ENCODE data around the gene TMCC3. TPM values are rescaled to one million over a fixed set of nuclear protein-coding genes. Genes with fewer than 3 reads are reported as not detected.

TMCC3 gene
- total RNA-seq, 1 donor from 2014 or later: 3.5 TPM

DNA sequence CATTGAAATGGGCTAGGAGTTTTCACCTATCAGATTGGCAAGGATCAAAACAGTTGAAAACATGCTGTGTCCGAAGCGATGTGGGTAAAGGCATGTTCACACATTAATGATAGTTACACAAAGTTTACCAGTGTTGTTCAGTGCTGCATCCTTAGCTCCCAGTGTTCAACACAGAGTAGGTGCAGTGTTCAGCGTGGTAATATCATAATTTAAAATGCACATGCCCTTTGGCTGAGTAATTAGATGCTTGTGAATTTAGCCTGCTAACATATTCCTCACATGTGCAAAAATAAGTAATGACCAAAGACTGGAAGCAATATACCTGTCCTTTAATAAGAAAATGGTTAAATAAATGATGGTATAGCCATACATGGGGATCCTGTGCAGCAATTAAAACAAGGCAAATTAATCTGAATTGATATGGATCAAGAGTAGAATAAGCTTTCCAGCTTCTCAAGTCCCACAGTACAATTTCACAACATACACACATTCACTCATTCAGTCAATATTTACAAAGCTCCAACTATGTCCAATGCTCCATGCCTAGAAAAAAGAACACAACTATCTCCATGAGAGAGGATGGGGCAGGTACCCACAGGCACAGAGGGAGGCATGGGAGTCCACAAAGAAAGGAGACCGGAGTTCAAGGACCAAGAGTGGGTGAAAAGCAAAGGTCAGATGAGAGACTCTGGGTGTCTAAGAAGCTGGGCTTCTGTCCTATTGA is 12.8 kb downstream of the TMCC3 start:
- H3K4me2 ChIP-seq (ENCODE audit: low read length): no peak overlapping the region
- H3K27ac Mint-ChIP-seq (ENCODE audit: unreplicated experiment): no peak overlapping the region
- no peaks in the 10 kb centered on the region for H3K4me1 ChIP-seq (ENCODE audit: insufficient read depth, low read length)
- TF ChIP-seq, protein P1, sequence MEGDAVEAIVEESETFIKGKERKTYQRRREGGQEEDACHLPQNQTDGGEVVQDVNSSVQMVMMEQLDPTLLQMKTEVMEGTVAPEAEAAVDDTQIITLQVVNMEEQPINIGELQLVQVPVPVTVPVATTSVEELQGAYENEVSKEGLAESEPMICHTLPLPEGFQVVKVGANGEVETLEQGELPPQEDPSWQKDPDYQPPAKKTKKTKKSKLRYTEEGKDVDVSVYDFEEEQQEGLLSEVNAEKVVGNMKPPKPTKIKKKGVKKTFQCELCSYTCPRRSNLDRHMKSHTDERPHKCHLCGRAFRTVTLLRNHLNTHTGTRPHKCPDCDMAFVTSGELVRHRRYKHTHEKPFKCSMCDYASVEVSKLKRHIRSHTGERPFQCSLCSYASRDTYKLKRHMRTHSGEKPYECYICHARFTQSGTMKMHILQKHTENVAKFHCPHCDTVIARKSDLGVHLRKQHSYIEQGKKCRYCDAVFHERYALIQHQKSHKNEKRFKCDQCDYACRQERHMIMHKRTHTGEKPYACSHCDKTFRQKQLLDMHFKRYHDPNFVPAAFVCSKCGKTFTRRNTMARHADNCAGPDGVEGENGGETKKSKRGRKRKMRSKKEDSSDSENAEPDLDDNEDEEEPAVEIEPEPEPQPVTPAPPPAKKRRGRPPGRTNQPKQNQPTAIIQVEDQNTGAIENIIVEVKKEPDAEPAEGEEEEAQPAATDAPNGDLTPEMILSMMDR (IDR thresholded peaks at IDR 0.05; ENCODE audit: insufficient read depth, low read depth, low read length): no peak
- no peak for TF ChIP-seq EZH2 (IDR thresholded peaks at IDR 0.05; ENCODE audit: insufficient read depth, low read length)
- H3K36me3 Mint-ChIP-seq (ENCODE audit: low read depth, unreplicated experiment): no peaks in the 10 kb centered on the region
- no peak overlapping the region for H3K27ac ChIP-seq (ENCODE audit: low read depth, low read length)
- no peak for FAIRE-seq
- H4K20me1 ChIP-seq (ENCODE audit: insufficient read depth, low read length): no peaks in the 10 kb centered on the region
- H3K9me3 Mint-ChIP-seq (ENCODE audit: unreplicated experiment): no peaks in the 10 kb centered on the region
- no peak overlapping the region for H2AFZ ChIP-seq (ENCODE audit: low read depth, low read length)
- no peaks in the 10 kb centered on the region for H3K4me1 Mint-ChIP-seq (ENCODE audit: low read depth, unreplicated experiment)
- H3K36me3 ChIP-seq (ENCODE audit: insufficient read depth, low read length): no peaks in the 10 kb centered on the region
- no peaks in the 10 kb centered on the region for H3K9me3 ChIP-seq (ENCODE audit: insufficient read depth, low read depth, low read length)
- H3K79me2 ChIP-seq (ENCODE audit: insufficient read depth, low read length): no peaks in the 10 kb centered on the region
- H3K4me3 Mint-ChIP-seq (ENCODE audit: unreplicated experiment): no peak overlapping the region
- peaks cover 5% of the 10 kb centered on the region for H3K27me3 ChIP-seq (ENCODE audit: insufficient read depth, low read length)
- H3K4me3 ChIP-seq (ENCODE audit: insufficient read depth, low read depth, low read length): no peak overlapping the region
- no peak for DNase-seq (ENCODE audit: low read depth)
- H3K9ac ChIP-seq (ENCODE audit: low read length): no peak overlapping the region
- H3K27me3 Mint-ChIP-seq (ENCODE audit: low read depth, unreplicated experiment): peaks cover 2% of the 10 kb centered on the region

DNA sequence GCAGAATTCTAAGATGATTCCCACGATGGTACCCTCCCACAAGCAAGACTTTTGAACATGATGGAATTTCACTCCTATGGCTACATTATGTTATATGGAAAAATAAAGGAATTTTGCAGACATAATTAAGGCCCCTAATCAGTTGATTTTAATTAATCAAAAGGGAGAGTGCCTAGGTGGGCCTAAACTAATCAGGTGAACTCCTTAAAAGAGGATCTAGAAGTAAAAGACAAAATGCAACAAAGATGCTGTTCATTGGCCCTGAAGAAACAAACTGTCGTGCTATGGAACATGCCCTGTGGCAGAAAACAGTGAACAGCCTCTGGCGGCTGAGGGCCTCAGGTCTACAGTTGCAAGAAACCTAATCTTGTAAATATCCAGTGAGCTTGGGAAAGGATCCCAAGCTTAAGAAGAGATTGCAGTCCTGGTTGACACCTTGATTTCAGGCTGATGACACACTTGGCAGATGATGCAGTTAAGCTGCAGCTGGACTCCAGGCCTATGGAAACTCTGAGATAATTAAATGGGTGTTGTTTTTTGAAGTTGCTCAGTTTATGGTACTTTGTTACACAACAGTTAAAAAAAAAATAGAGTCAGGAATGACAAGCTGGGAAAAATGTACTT is 13.8 kb downstream of the TMCC3 start:
- H3K4me3 Mint-ChIP-seq (ENCODE audit: unreplicated experiment): no peak overlapping the region
- H3K4me1 Mint-ChIP-seq (ENCODE audit: low read depth, unreplicated experiment): no peaks in the 10 kb centered on the region
- FAIRE-seq: no peak
- Histone ChIP-seq H3K4me3 (ENCODE audit: insufficient read depth, low read depth, low read length) (no peak overlapping the region), H2AFZ (ENCODE audit: low read depth, low read length) (no peak overlapping the region), H3K4me1 (ENCODE audit: insufficient read depth, low read length) (no peaks in the 10 kb centered on the region), H3K9me3 (ENCODE audit: insufficient read depth, low read depth, low read length) (no peaks in the 10 kb centered on the region), H3K36me3 (ENCODE audit: insufficient read depth, low read length) (no peaks in the 10 kb centered on the region), H4K20me1 (ENCODE audit: insufficient read depth, low read length) (no peaks in the 10 kb centered on the region), H3K27me3 (ENCODE audit: insufficient read depth, low read length) (peaks cover 5% of the 10 kb centered on the region), H3K9ac (ENCODE audit: low read length) (no peak overlapping the region), H3K4me2 (ENCODE audit: low read length) (no peak overlapping the region), H3K79me2 (ENCODE audit: insufficient read depth, low read length) (no peaks in the 10 kb centered on the region), H3K27ac (ENCODE audit: low read depth, low read length) (no peak overlapping the region)
- no peak for DNase-seq (ENCODE audit: low read depth)
- H3K36me3 Mint-ChIP-seq (ENCODE audit: low read depth, unreplicated experiment): no peaks in the 10 kb centered on the region
- no peak overlapping the region for H3K27ac Mint-ChIP-seq (ENCODE audit: unreplicated experiment)
- H3K27me3 Mint-ChIP-seq (ENCODE audit: low read depth, unreplicated experiment): peaks cover 2% of the 10 kb centered on the region
- no peaks in the 10 kb centered on the region for H3K9me3 Mint-ChIP-seq (ENCODE audit: unreplicated experiment)
- no peak for TF ChIP-seq EZH2 (IDR thresholded peaks at IDR 0.05; ENCODE audit: insufficient read depth, low read length)
- TF ChIP-seq, protein P1 (IDR thresholded peaks at IDR 0.05; ENCODE audit: insufficient read depth, low read depth, low read length): no peak

DNA sequence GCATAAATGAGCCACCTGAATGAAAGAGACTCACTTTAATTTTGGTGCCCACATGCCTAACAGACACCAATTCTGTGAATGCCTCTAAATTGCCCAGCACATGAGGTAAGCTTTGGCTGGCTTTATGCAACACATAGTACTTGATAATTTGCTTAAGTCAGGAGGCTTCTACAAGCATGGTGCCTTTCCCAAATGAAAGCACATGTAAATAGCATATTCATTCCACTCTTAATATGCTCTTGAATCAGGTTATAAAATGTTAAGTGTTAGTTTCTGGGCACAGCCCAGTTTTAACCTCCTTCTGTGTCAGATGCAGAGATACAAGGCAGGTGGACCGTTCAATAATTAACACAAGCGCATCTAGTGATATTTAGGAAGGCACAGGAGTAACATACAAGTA is 15.6 kb downstream of the TMCC3 start:
- Histone ChIP-seq H3K36me3 (ENCODE audit: insufficient read depth, low read length) (no peaks in the 10 kb centered on the region), H3K79me2 (ENCODE audit: insufficient read depth, low read length) (no peaks in the 10 kb centered on the region), H3K9me3 (ENCODE audit: insufficient read depth, low read depth, low read length) (no peaks in the 10 kb centered on the region), H3K4me2 (ENCODE audit: low read length) (no peak overlapping the region), H3K4me1 (ENCODE audit: insufficient read depth, low read length) (no peaks in the 10 kb centered on the region), H2AFZ (ENCODE audit: low read depth, low read length) (no peak overlapping the region), H4K20me1 (ENCODE audit: insufficient read depth, low read length) (no peaks in the 10 kb centered on the region), H3K27me3 (ENCODE audit: insufficient read depth, low read length) (peaks cover 5% of the 10 kb centered on the region), H3K27ac (ENCODE audit: low read depth, low read length) (no peak overlapping the region), H3K4me3 (ENCODE audit: insufficient read depth, low read depth, low read length) (no peak overlapping the region), H3K9ac (ENCODE audit: low read length) (no peak overlapping the region)
- H3K4me1 Mint-ChIP-seq (ENCODE audit: low read depth, unreplicated experiment): no peaks in the 10 kb centered on the region
- H3K27me3 Mint-ChIP-seq (ENCODE audit: low read depth, unreplicated experiment): peaks cover 2% of the 10 kb centered on the region
- H3K4me3 Mint-ChIP-seq (ENCODE audit: unreplicated experiment): no peak overlapping the region
- no peaks in the 10 kb centered on the region for H3K9me3 Mint-ChIP-seq (ENCODE audit: unreplicated experiment)
- H3K27ac Mint-ChIP-seq (ENCODE audit: unreplicated experiment): no peak overlapping the region
- DNase-seq (ENCODE audit: low read depth): no peak
- FAIRE-seq: no peak
- no peak for TF ChIP-seq EZH2 (IDR thresholded peaks at IDR 0.05; ENCODE audit: insufficient read depth, low read length)
- TF ChIP-seq, protein P1 (IDR thresholded peaks at IDR 0.05; ENCODE audit: insufficient read depth, low read depth, low read length): no peak
- no peaks in the 10 kb centered on the region for H3K36me3 Mint-ChIP-seq (ENCODE audit: low read depth, unreplicated experiment)

Data from astrocyte (in vitro differentiated cells and primary cell).